Activated effector memory CD4-positive, alpha-beta T cell treated with Interleukin-2 at 50 U/mL for 16 hours (primary cell): ENCODE results near the gene KCNA5.

Experiments used
- DNase-seq: peaks from one replicate; pipeline ENCODE4 v3.0.0-alpha.2; 2020

KCNA5 gene

DNA sequence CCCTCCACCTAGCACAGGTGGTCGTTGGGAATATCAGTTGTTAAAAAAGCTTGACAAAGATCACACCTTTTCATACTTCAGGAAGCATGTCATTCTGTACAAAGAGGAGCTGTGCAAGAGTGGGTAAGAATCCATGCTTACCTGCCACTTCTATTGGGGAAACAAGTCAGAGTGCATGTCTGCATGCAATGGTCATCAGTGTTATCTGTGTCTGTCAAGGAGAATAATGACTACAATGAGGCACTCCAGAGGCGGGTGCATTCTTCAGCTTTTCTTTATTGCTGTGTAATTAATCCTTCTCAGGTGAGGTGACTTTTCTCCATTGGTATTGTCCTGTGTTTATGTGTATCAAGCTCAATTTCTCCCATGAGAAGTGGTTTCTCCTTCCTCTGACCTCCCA is 24.4 kb downstream of the KCNA5 start:
- DNase-seq: no peak

DNA sequence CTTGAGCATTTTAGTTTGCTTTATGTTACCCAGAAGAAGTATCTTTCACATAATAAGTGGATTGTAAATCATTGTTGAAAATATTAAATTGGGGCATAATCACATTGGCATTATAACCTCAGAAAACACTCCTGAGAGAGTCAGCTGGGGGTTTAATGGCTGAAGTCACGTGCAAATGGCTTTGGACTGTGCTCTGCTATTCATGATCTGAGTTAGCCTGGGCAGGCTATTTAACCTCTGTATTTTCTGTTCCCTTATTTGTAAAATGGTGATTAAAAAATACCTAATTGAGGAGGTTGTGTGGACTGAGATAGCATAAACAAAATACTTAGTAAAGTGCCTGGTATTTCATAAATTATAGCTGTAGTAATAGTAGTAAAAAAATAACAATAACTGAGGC is 24.9 kb downstream of the KCNA5 start:
- DNase-seq: no peak

GRCh38 chr12:5070090-5070489 is 26.4 kb downstream of the KCNA5 start:
- no peak for DNase-seq

- no peak for DNase-seq
Observed at GRCh38 chr12:5071496-5071895, 27.8 kb downstream of the KCNA5 start.

- no peak for DNase-seq
Observed at GRCh38 chr12:5072311-5072710, 28.6 kb downstream of the KCNA5 start.

GRCh38 chr12:5073054-5073453 is 29.4 kb downstream of the KCNA5 start:
- no peak for DNase-seq

- DNase-seq: no peak
Observed at GRCh38 chr12:5073853-5074252, 30.2 kb downstream of the KCNA5 start.

GRCh38 chr12:5076761-5077160 is 33.1 kb downstream of the KCNA5 start:
- DNase-seq: no peak

DNA sequence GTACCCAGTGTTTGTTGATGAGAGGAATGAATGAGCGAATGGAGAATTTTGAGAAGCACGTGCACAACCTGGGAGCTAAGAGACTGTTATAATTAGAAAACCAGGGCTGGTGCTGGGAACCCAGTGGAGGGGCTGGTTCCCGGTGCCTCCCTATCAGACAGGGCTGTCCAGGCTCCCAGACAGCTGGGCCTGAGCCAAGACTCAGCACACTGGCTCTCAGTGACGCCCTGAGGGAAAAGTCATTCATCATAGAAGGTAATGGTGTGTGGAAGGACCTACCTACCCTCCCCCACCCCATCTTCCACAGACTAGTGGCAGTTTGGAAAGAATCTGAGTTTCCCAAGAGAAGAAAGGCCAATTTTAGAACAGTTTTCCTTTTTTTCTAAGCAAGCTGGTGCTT is 34.7 kb downstream of the KCNA5 start:
- no peak for DNase-seq

- DNase-seq: no peak
Observed at GRCh38 chr12:5081016-5081415, 37.3 kb downstream of the KCNA5 start.

DNA sequence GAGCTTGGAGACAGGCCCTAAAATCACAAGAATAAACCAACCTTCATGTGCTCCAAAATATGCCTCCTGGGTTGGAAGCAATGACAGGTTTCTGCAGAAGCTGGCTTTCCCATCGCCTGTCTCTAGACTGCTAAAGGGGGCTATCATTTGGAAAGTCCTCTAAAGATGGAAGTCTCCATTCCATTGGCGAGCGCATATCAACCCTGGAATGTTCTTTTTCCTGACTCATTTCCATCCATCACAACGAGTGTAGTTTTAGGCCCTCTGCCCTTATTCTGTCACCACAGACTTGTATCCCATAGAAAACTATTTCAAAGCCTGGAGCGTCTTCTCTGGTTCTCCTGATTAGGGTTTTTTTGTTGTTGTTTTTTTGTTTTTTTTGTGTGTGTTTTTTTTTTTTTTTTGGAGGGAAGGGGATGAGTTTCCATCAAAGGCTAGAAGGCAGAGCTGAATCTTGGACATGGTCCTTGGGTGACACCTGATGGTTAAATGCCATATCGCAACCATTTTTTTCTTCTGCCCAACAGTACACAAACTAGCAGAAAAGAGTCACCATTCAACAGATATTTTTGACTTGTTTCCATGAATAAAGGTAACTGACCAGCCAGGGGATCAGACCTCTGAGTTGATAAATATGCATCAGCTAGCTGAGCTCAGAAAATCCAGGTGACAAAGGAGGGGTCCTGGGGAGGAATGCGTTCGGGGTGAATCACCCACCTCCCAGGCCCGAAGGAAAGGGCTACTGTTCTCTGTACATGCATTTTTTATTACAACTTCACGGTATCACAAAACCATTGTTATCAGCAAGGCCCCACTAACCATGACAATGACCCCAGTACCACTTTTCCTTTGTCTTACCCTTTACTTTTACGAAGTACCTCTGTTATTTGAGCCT is 40.5 kb downstream of the KCNA5 start:
- DNase-seq: no peak

GRCh38 chr12:5085896-5086295 is 42.2 kb downstream of the KCNA5 start:
- no peak for DNase-seq

- no peak for DNase-seq
Observed at GRCh38 chr12:5087831-5088554, 44.3 kb downstream of the KCNA5 start.

DNA sequence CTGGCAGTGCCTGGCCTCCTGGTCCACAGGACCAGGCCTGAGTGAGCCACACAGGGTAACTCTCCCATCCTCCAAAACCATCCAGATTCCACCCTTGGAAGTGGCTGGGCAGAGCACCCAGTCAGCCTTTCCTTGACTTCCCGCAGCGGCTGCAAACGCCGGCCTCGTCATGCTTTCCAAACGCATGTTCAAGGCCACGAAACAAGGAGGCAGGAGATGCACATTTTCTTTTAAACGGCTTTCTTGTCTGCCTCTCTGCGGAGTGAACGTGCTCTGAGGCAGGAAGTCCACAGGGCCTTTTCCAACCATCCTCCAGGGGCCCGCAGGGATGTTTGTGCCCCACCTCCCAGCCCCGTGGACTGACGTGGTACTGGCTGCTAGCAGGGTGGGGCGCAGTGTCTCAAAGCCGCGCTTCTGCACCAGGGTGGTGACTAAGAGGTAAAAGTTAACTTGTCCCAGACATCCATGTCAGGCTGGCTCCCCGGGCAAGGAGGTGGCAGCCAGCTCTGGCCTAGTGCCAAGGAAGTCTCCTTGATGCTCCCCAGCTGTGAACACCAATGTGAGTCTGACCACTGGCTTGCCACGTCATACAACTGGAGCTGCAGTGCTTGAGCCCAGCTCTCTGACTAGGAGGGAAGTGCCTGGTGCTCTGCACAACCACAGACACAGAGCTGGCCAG is 45.0 kb downstream of the KCNA5 start:
- no peak for DNase-seq

DNA sequence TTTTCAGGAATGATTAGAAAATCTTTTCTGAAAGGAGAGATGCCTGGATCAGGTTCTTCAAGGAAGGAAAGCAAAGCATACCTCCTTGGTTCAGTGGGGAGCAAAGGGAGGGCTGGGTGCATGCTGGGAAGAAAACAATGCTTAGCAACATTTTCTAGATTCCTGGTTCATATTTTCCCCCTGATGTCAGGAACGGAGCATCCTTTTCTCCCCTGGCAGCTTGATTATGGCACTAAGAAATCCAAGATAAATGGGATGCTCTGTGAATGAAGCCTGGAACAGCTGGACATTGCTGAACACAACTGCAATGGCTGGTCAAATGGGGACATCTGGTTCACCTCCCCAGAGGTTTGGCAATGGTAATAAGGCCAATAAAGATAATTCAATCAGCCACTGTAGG is 50.9 kb downstream of the KCNA5 start:
- no peak for DNase-seq

GRCh38 chr12:5094986-5095385 is 51.3 kb downstream of the KCNA5 start:
- no peak for DNase-seq
